B cell (primary cell): ENCODE results near the gene XPO4. TPM values are rescaled to one million over a fixed set of nuclear protein-coding genes. Genes with fewer than 3 reads are reported as not detected.

ENCODE experiments used
- ATAC-seq: fragments of 200-7000 bp; cut with Tn5 transposase; one replicate; pipeline ENCODE4 v1.10.0; 2021; ENCODE audit warnings: low read depth, mild to moderate bottlenecking, moderate number of reproducible peaks, moderate library complexity
- CTCF ChIA-PET: fragments of 350-600 bp; sonication (Branson Sonifier 250); formaldehyde crosslinking; loops from one replicate; lab custom pipeline; 2021; ENCODE audit warnings: antibody characterized with exemption, inconsistent platforms; lab: Charles Lee
- POLR2A ChIA-PET: fragments of 350-600 bp; sonication (Branson Sonifier 250); formaldehyde crosslinking; loops from one replicate; lab custom pipeline; 2021; ENCODE audit warnings: antibody characterized with exemption; lab: Charles Lee
- DNase-seq: peaks from one replicate; pipeline ENCODE4 v3.0.0; 2013
- H2AFZ ChIP-seq: 2 replicates; pipeline ENCODE4 v1.6.1; 2012; ENCODE audit warnings: mild to moderate bottlenecking, low read depth, low read length; ENCODE audit not compliant: insufficient read depth, poor library complexity, severe bottlenecking
- H3K27ac ChIP-seq, 2 donors: 1 replicate in 1 of 2; 2 replicates in 1 of 2; pipeline ENCODE4 v1.5.1; 2012 to 2013; ENCODE audit warnings: low read length in 2 of 2, mild to moderate bottlenecking in 2 of 2, moderate library complexity in 1 of 2
- H3K27me3 ChIP-seq, 4 experiments: fragments of 200-600 bp in 1 of 4; sonication (generic) in 1 of 4; replicated peaks in 1 of 4; 1 replicate in 2 of 4; 2 replicates in 2 of 4; pipeline versions ENCODE4 v1.6.1 to v1.7.0; 2013 to 2016; ENCODE audit warnings: low read length in 3 of 4, mild to moderate bottlenecking in 2 of 4, mixed read lengths in 1 of 4, moderate library complexity in 1 of 4; ENCODE audit not compliant: insufficient read depth in 4 of 4, control insufficient read depth in 3 of 4; ENCODE audit errors: control extremely low read depth in 1 of 4
- H3K36me3 ChIP-seq, 2 experiments: replicated peaks in 1 of 2; 1 replicate in 1 of 2; 2 replicates in 1 of 2; pipeline versions ENCODE4 v1.6.1 to v1.7.1; 2013; ENCODE audit warnings: low read length in 1 of 2; ENCODE audit not compliant: insufficient read depth in 2 of 2, control insufficient read depth in 1 of 2; ENCODE audit errors: control extremely low read depth in 1 of 2, extremely low read depth in 1 of 2
- H3K4me1 ChIP-seq, 2 donors: fragments of 200-600 bp in 1 of 2; sonication (generic) in 1 of 2; 1 replicate in 1 of 2; 2 replicates in 1 of 2; pipeline versions ENCODE4 v1.5.1 to v1.6.1; 2013 to 2017; ENCODE audit warnings: low read length in 2 of 2; ENCODE audit not compliant: control insufficient read depth in 2 of 2, insufficient read depth in 2 of 2
- H3K4me2 ChIP-seq: replicated peaks from 2 replicates; pipeline ENCODE3; 2012; ENCODE audit warnings: mild to moderate bottlenecking, low read depth, low read length; ENCODE audit not compliant: poor library complexity, severe bottlenecking
- H3K4me3 ChIP-seq, 5 experiments: fragments of 200-600 bp in 1 of 5; sonication (generic) in 1 of 5; 1 replicate in 3 of 5; 2 replicates in 2 of 5; pipeline versions ENCODE4 v1.5.1 to v1.7.0; 2011 to 2016; ENCODE audit warnings: low read length in 4 of 5, mild to moderate bottlenecking in 4 of 5, low read depth in 2 of 5, control low read depth in 1 of 5, moderate library complexity in 1 of 5; ENCODE audit not compliant: insufficient read depth in 1 of 5; ENCODE audit errors: control extremely low read depth in 1 of 5, extremely low read depth in 1 of 5
- H3K79me2 ChIP-seq: fragments of 200-600 bp; sonication (generic); one replicate; pipeline ENCODE4 v1.6.0; 2016; ENCODE audit warnings: low read length; ENCODE audit not compliant: control insufficient read depth, insufficient read depth
- H3K9ac ChIP-seq: fragments of 200-600 bp; sonication (generic); 2 replicates; pipeline ENCODE4 v1.6.1; 2017; ENCODE audit warnings: mild to moderate bottlenecking, low read length, moderate library complexity
- H3K9me3 ChIP-seq, 3 donors: one replicate each; pipeline versions ENCODE4 v1.6.1 to v1.7.1; 2013; ENCODE audit warnings: low read length in 2 of 3; ENCODE audit not compliant: control insufficient read depth in 2 of 3, insufficient read depth in 1 of 3; ENCODE audit errors: control extremely low read depth in 1 of 3
- H4K20me1 ChIP-seq: 2 replicates; pipeline ENCODE4 v1.6.0; 2012; ENCODE audit warnings: mild to moderate bottlenecking, low read length; ENCODE audit not compliant: insufficient read depth, control insufficient read depth, poor library complexity, severe bottlenecking
- H3K27ac Mint-ChIP-seq: one replicate; pipeline ENCODE4 v1.8.0; 2021; ENCODE audit warnings: mixed read lengths
- H3K27me3 Mint-ChIP-seq: one replicate; pipeline ENCODE4 v1.8.0; 2021; ENCODE audit warnings: mixed read lengths
- H3K4me1 Mint-ChIP-seq: one replicate; pipeline ENCODE4 v1.8.0; 2021; ENCODE audit warnings: mixed read lengths
- H3K4me3 Mint-ChIP-seq: one replicate; pipeline ENCODE4 v1.8.0; 2021; ENCODE audit warnings: mixed read lengths
- H3K9me3 Mint-ChIP-seq: one replicate; pipeline ENCODE4 v1.8.0; 2022; ENCODE audit warnings: mixed read lengths; ENCODE audit not compliant: insufficient read depth
- CTCF ChIP-seq: fragments of 200-600 bp; IDR thresholded peaks from one replicate; pipeline ENCODE4 v1.8.0; 2022; ENCODE audit warnings: antibody characterized with exemption, mild to moderate bottlenecking
- EZH2 ChIP-seq: IDR thresholded peaks from 2 replicates; pipeline ENCODE4 v1.6.1; 2012; ENCODE audit warnings: borderline replicate concordance, low read depth, mild to moderate bottlenecking, moderate library complexity, low read length; ENCODE audit not compliant: insufficient read depth, poor library complexity, severe bottlenecking
- WGBS: methylation state at CpG from one replicate; pipeline ENCODE4 v1.1.5; 2013; ENCODE audit warnings: missing lambda C conversion rate; ENCODE audit not compliant: insufficient coverage; 5-methylcytosine and 5-hydroxymethylcytosine counted together
- intact Hi-C: fragments of 100-400 bp; cut with micrococcal nuclease; formaldehyde crosslinking; loops from one replicate; pipeline ENCODE4 v1.10.0; 2022
- polyA plus RNA-seq: library from polyadenylated mRNA; depleted of rRNA; stranded (reverse); fragments of >200 nt; gene quantifications from 2 replicates; pipeline ENCODE4 v1.2.3, GENCODE V29; 2012
- total RNA-seq, 2 donors: library from RNA; stranded (reverse); fragments of 120-200 nt in 1 of 2; gene quantifications; 1 replicate in 1 of 2; 2 replicates in 1 of 2; pipeline versions ENCODE4 v1.2.3 to v1.2.4, GENCODE V29; 2013 to 2022

The XPO4 gene
- total and polyA plus RNA-seq, 2 donors (not counting 1 experiment from before 2014, with no cell fraction given) = 6.2 to 25.9 TPM

- TF ChIP-seq EZH2 = no peak
- TF ChIP-seq CTCF = no peak
- intact Hi-C loops = no loop called here
- H3K36me3 ChIP-seq = peaks cover 17 to 24% of the 10 kb centered on the region in 2 experiments
- Mint-ChIP-seq H3K9me3 (no peaks in the 10 kb centered on the region), H3K27me3 (no peaks in the 10 kb centered on the region), H3K27ac (no peak overlapping the region), H3K4me3 (no peak overlapping the region), H3K4me1 (peaks cover 5% of the 10 kb centered on the region)
- 100% methylated on average over 1 of the region's 3 CpGs for WGBS
- no peak overlapping the region for H3K4me2 ChIP-seq
- no peaks in the 10 kb centered on the region for H3K27me3 ChIP-seq
- no peak for DNase-seq
- no peak overlapping the region for H3K27ac ChIP-seq
- ChIA-PET CTCF (no interaction called here), POLR2A (no interaction called here)
- no peaks in the 10 kb centered on the region for H3K79me2 ChIP-seq
- no peaks in the 10 kb centered on the region for H4K20me1 ChIP-seq
- no peak for ATAC-seq
- no peak overlapping the region for H3K4me3 ChIP-seq
- H3K9ac ChIP-seq = no peak overlapping the region
- peaks cover 0 to 2% of the 10 kb centered on the region in 2 donors for H3K4me1 ChIP-seq
- no peaks in the 10 kb centered on the region for H3K9me3 ChIP-seq
- no peak overlapping the region for H2AFZ ChIP-seq
Observed at GRCh38 chr13:20803180-20803965, 99.2 kb downstream of the XPO4 start.

- Histone ChIP-seq H4K20me1 (no peaks in the 10 kb centered on the region), H3K9ac (no peak overlapping the region), H3K4me3 (no peak overlapping the region), H3K79me2 (no peaks in the 10 kb centered on the region), H3K27me3 (no peaks in the 10 kb centered on the region), H3K9me3 (no peaks in the 10 kb centered on the region), H3K27ac (no peak overlapping the region), H3K36me3 (peaks cover 7 to 18% of the 10 kb centered on the region in 2 experiments), H3K4me1 (peaks cover 7 to 14% of the 10 kb centered on the region in 2 donors), H3K4me2 (no peak overlapping the region), H2AFZ (no peak overlapping the region)
- no peak overlapping the region for H3K27ac Mint-ChIP-seq
- ChIA-PET POLR2A (no interaction called here), CTCF (no interaction called here)
- WGBS = 30% methylated on average over 2 of the region's 2 CpGs
- intact Hi-C loops = no loop called here
- no peak for TF ChIP-seq CTCF
- no peak for TF ChIP-seq EZH2
- no peak for DNase-seq
- ATAC-seq = no peak
- no peaks in the 10 kb centered on the region for H3K9me3 Mint-ChIP-seq
- peaks cover 18% of the 10 kb centered on the region for H3K4me1 Mint-ChIP-seq
- no peaks in the 10 kb centered on the region for H3K27me3 Mint-ChIP-seq
- H3K4me3 Mint-ChIP-seq = no peak overlapping the region
Observed at GRCh38 chr13:20801707-20802106, 100.8 kb downstream of the XPO4 start.
